KMS-11 (cell line): Measurements from ENCODE around the gene TOR4A.

Experiments used
- H2AFZ ChIP-seq: fragments of 200-600 bp; sonication (generic); 2 replicates; pipeline ENCODE4 v1.6.1; 2016; ENCODE audit warnings: antibody characterized with exemption, mixed run types, low read depth
- H3K27ac ChIP-seq: fragments of 200-600 bp; sonication (generic); 2 replicates; pipeline ENCODE4 v1.6.1; 2016; ENCODE audit warnings: mild to moderate bottlenecking, mixed run types
- H3K27me3 ChIP-seq: fragments of 200-600 bp; sonication (generic); 2 replicates; pipeline ENCODE4 v1.6.1; 2017; ENCODE audit warnings: mild to moderate bottlenecking, low read depth, mixed run types, moderate library complexity; ENCODE audit not compliant: insufficient read depth
- H3K36me3 ChIP-seq: fragments of 200-600 bp; sonication (generic); 2 replicates; pipeline ENCODE4 v1.6.1; 2017; ENCODE audit warnings: mild to moderate bottlenecking, mixed run types; ENCODE audit not compliant: insufficient read depth
- H3K4me1 ChIP-seq: fragments of 200-600 bp; sonication (generic); 2 replicates; pipeline ENCODE4 v1.6.1; 2016; ENCODE audit warnings: mild to moderate bottlenecking, low read depth, mixed run types; ENCODE audit not compliant: poor library complexity, severe bottlenecking
- H3K4me2 ChIP-seq: fragments of 200-600 bp; sonication (generic); 2 replicates; pipeline ENCODE4 v1.7.0; 2016; ENCODE audit warnings: mild to moderate bottlenecking, mixed run types
- H3K4me3 ChIP-seq: fragments of 200-600 bp; sonication (generic); IDR thresholded peaks from 2 replicates; pipeline ENCODE4 v1.6.1; 2017; ENCODE audit warnings: low read depth, low read length, mixed read lengths; ENCODE audit not compliant: insufficient read depth
- H3K79me2 ChIP-seq: fragments of 200-600 bp; sonication (generic); 2 replicates; pipeline ENCODE4 v1.6.1; 2016; ENCODE audit warnings: low read depth, mixed run types; ENCODE audit not compliant: insufficient read depth
- H3K9ac ChIP-seq: fragments of 200-600 bp; sonication (generic); 2 replicates; pipeline ENCODE4 v1.6.1; 2016; ENCODE audit warnings: mild to moderate bottlenecking, mixed run types
- H4K20me1 ChIP-seq: fragments of 200-600 bp; sonication (generic); 2 replicates; pipeline ENCODE4 v1.6.1; 2016; ENCODE audit warnings: mild to moderate bottlenecking, mixed run types; ENCODE audit not compliant: insufficient read depth
- TF ChIP-seq, protein P1 (sequence below): fragments of 200-600 bp; sonication (generic); conservative IDR thresholded peaks from 2 replicates; pipeline ENCODE4 v1.6.1; 2017; ENCODE audit warnings: low read depth, mild to moderate bottlenecking, antibody characterized with exemption, low read length, moderate library complexity, mixed read lengths

Gene TOR4A

DNA sequence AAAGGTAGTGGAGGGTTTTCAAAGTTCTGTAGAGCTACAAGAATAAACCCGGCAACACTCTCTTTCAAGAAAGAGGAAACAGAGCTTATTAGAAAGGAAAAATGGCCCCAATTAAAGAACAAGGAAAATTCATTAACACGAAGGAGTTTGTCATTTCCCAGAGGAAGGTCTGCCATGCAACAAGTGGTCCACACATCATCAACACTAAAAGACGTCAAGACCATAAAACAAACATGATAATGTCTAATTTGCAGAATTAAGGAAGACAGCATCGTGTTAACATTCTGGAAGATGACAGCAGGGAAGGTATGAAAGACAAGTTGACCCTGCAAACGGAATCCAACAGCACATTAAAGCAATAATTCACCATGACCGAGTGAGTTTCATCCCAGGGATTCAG, 53.2 kb downstream of the TOR4A start:
- Histone ChIP-seq H4K20me1 (no peaks in the 10 kb centered on the region), H3K27ac (no peak overlapping the region), H3K9ac (no peak overlapping the region), H3K36me3 (no peaks in the 10 kb centered on the region), H3K27me3 (peaks cover 13% of the 10 kb centered on the region; the same call in 1 of the 2 replicates), H3K79me2 (no peaks in the 10 kb centered on the region), H3K4me3 (no peak overlapping the region), H3K4me1 (no peaks in the 10 kb centered on the region), H2AFZ (no peak overlapping the region), H3K4me2 (no peak overlapping the region)
- TF ChIP-seq, protein P1, sequence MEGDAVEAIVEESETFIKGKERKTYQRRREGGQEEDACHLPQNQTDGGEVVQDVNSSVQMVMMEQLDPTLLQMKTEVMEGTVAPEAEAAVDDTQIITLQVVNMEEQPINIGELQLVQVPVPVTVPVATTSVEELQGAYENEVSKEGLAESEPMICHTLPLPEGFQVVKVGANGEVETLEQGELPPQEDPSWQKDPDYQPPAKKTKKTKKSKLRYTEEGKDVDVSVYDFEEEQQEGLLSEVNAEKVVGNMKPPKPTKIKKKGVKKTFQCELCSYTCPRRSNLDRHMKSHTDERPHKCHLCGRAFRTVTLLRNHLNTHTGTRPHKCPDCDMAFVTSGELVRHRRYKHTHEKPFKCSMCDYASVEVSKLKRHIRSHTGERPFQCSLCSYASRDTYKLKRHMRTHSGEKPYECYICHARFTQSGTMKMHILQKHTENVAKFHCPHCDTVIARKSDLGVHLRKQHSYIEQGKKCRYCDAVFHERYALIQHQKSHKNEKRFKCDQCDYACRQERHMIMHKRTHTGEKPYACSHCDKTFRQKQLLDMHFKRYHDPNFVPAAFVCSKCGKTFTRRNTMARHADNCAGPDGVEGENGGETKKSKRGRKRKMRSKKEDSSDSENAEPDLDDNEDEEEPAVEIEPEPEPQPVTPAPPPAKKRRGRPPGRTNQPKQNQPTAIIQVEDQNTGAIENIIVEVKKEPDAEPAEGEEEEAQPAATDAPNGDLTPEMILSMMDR: no peak

DNA sequence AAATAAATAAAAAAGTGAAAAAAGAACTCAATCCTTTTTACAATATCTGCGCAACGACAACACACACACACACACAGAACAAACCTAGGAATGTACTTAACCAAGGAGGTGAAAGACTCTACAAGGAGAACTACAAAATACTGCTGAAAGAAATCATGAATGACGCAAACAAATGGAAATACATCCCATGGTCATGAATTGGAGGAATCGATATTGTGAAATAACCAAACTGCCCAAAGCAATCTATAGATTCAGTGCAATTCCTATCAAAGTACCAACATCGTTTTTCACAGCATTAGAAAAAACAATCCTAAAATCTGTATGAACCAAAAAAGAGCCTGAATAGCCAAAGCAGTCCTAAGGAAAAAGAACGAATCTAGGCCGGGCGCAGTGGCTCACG, 54.4 kb downstream of the TOR4A start:
- Histone ChIP-seq H3K27me3 (peaks cover 19% of the 10 kb centered on the region; the same call in 1 of the 2 replicates), H3K79me2 (no peaks in the 10 kb centered on the region), H3K4me1 (no peaks in the 10 kb centered on the region), H3K9ac (no peak overlapping the region), H3K36me3 (no peaks in the 10 kb centered on the region), H2AFZ (no peak overlapping the region), H3K27ac (no peak overlapping the region), H4K20me1 (no peaks in the 10 kb centered on the region), H3K4me3 (no peak overlapping the region), H3K4me2 (no peak overlapping the region)
- TF ChIP-seq, protein P1: no peak
